Gastroesophageal sphincter (tissue), 3 donors: ENCODE measurements around the gene NLRC3.

Experiments used
- CTCF ChIP-seq, 4 experiments: fragments of 200-600 bp in 2 of 4; fragments of 450-650 bp in 2 of 4; sonication (generic) in 1 of 4; IDR thresholded peaks; one replicate each; pipeline ENCODE4 v1.5.1; 2017 to 2019; ENCODE audit warnings: antibody characterized with exemption in 4 of 4, mild to moderate bottlenecking in 2 of 4, moderate library complexity in 2 of 4
- EP300 ChIP-seq: sonication (generic); formaldehyde crosslinking; IDR thresholded peaks from one replicate; pipeline ENCODE4 v1.6.1; 2017; ENCODE audit warnings: antibody characterized with exemption, mild to moderate bottlenecking
- POLR2A ChIP-seq, 2 donors: fragments of 450-650 bp; IDR thresholded peaks; one replicate each; pipeline ENCODE4 v1.6.1; 2017; ENCODE audit warnings: antibody characterized with exemption in 2 of 2, mild to moderate bottlenecking in 2 of 2, moderate library complexity in 1 of 2
- POLR2AphosphoS5 ChIP-seq: sonication (generic); formaldehyde crosslinking; IDR thresholded peaks from one replicate; pipeline ENCODE4 v1.6.1; 2017; ENCODE audit warnings: antibody characterized with exemption

GRCh38 chr16:3625911-3626732, 48.9 kb upstream of the NLRC3 start:
- TF ChIP-seq CTCF (IDR thresholded peaks at IDR 0.05) (no peak), EP300 (no peak), POLR2AphosphoS5 (no peak), POLR2A (IDR thresholded peaks at IDR 0.05) (no peak)
